ENCODE results near the gene TMEM271. TPM values are rescaled to one million over a fixed set of nuclear protein-coding genes. Genes with fewer than 3 reads are reported as not detected.
"Not testable (repeated sequence)": the region's sequence is repeated elsewhere in the genome, so short reads cannot be mapped to it uniquely, and the experiment has no call there.

TMEM271 gene
- polyA plus RNA-seq, 3 donors: 0.04 to 0.06 TPM; not detected in 1

DNA sequence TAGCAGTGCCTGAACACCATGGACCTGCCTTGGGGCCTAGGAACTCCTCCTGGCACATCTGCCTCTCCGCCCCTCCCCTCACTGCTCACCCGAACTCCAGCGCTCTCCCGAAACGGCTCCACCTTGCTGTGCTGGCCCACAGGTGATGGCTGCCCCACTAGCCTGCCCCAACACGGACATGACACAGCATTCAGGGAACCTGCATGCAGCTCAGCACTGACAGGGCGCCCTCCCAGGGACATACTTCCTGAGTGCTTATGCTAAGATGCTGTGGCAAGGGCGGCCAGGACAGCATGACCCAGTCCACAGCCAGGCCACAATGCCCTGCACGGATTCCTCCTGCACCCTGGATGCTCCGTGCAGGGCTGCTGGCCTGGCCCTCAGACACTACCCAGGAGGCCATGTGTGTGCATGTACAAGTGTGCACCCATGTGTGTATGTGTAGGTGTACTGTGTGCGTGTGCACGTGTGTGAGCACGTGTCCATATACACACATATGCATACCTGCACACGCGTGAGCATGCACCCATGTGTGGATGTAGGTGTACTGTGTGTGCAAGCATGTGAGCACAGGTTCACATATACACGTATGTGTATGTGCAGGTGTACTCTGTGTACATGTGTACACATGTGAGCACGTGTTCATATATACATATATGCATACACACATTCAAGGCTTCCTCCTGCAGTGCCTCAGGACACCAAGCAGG, 6.0 kb downstream of the TMEM271 start:
- DNase-seq (ENCODE audit: extremely low read depth in 1 of 11, low read depth in 9 of 11, low spot score in 4 of 11): no peak

DNA sequence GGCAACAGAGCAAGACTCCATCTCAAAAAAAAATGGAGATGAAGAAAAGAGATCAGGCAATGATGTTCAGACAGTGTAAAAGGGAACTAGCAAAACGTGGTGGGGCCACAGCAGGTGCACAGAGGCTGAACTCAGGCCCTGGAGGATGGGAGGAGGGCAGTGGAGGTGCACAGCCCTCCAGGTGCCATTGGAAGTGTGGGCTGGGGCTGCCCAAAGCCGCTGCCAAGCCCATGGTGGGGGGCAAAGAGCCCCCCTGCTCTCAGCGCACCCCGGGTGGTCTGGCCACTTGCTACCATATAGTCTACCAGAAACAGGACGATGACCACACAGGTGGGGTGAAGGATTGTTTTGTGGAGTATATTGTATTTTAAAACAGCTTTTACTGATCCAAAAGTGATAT, 7.1 kb downstream of the TMEM271 start:
- no peak for DNase-seq (ENCODE audit: extremely low read depth in 1 of 11, low read depth in 9 of 11, low spot score in 4 of 11)

DNA sequence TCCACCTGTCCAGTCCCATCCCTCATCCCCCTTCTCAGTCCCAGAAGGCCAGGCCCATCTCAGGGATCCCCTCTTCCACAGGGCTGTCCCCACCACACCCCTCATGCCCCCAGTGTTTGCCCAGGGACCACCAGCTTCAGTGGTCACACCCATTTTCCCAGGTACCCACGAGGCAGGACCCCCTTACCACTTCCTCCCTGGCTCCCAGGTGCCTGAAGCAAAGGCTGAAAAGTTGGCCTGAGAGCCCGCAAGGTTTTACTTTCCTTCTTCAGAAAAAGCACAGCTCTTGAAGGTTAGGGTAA, 7.8 kb downstream of the TMEM271 start:
- no peak for DNase-seq (ENCODE audit: extremely low read depth in 1 of 11, low read depth in 9 of 11, low spot score in 4 of 11)

DNA sequence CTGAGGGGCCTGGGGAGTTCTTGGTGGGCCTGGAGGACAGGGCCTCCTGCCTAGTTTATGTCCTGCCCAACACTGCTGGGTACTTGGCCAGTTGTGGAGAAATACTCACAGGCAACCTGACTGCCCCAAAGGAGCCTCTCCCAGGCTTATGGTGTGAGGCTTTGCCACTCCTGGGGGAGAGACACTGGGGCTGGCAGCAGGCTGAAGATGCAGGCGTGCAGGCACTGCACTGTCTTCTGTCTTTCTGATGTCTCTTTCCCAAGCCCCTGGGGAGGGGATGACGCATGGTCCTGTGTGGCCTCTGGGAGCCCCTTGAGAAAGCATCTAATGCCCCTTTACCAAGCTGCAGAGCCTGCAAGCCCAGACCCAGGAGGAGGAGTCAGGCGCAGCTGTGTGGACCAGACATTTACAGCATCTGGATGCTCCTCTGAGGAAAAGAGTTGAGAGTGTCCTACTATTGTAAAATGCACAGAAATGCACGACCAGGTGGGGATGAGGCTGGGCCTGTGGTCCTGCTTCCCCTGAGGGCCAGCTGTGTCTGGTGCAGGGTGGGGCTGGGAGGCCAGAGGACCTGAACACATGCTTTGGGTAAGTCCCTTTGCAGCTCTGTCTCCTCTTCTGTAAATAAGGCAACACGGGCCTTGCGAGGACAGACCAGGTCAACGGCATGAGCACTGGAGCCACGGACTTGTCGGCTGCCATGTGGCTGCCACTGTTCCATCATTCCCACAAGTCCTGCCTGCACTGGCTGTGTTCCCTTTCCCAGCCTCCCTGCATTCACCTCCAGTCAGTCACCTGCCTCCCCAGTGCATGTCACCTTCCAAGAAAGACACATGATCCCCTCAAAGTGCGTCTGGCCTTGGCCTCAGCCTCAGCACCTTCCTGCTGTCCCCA, 8.4 kb downstream of the TMEM271 start:
- DNase-seq (ENCODE audit: extremely low read depth in 1 of 11, low read depth in 9 of 11, low spot score in 4 of 11): no peak

DNA sequence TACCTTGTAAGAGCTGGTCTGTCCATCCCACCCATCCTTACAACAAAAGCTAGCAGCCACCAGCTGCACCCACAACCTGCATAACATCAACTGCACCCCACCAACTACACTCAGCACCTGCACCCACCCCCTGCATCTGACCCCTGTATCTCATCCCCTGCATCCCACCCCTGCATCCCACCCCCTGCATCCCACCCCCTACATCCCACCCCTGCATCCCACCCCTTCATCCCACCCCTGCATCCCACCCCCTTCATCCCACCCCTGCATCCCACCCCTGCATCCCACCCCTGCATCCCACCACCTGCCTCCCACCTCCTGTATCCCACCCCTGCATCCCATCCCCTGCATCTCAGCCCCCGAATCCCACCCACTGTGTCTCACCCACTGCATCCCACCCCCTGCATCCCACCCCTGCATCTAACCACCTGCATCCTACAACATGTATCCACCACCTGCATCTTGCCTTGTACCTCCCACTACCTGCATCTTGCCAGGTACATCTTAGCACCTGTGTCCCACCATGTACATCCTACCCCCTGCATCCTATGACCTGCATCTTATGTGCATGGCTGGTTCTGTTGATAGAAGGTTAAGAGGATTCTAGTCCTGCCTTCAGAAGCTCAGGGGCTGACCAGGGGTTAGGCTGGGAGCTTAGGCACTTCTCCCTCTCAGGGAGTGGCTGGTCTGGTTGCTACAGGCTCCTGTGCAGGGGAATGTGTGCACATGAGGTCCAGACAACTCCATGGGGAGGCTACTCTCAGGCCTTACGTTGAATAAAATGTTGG, 9.4 kb downstream of the TMEM271 start:
- no peak for DNase-seq (ENCODE audit: extremely low read depth in 1 of 11, low read depth in 9 of 11, low spot score in 4 of 11)

DNA sequence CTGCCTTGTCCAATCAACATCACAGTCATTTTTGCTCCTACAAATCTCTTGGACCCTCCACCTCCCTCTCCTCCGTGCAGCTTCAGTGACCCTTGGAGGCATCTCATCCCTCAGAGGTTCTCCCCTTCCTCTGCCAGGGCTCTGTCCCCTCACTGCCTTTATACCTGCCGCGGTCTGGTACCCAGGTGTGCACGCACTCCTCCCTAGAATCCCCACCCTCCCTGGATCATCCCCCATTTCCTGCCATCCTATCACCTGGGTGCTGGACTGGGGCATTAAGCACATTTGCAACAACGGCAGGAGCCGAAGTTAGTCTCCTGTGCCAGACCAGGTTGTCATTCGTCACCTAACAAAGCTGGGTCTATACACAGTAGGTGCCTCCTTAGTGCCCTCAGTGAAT, 10.1 kb downstream of the TMEM271 start:
- no peak for DNase-seq (ENCODE audit: extremely low read depth in 1 of 11, low read depth in 9 of 11, low spot score in 4 of 11)

DNA sequence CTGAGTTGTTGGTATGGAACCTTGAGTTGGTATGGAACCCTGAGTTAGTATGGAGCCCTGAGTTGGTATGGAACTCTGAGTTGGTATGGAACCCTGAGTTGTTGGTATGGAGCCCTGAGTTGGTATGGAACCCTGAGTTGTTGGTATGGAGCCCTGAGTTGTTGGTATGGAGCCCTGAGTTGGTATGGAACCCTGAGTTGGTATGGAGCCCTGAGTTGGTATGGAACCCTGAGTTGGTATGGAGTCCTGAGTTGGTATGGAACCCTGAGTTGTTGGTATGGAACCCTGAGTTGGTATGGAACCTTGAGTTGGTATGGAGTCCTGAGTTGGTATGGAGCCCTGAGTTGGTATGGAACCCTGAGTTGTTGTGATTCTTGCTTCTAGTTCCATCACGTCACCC, 10.5 kb downstream of the TMEM271 start:
- DNase-seq (ENCODE audit: extremely low read depth in 1 of 11, low read depth in 9 of 11, low spot score in 4 of 11): not testable (repeated sequence)

DNA sequence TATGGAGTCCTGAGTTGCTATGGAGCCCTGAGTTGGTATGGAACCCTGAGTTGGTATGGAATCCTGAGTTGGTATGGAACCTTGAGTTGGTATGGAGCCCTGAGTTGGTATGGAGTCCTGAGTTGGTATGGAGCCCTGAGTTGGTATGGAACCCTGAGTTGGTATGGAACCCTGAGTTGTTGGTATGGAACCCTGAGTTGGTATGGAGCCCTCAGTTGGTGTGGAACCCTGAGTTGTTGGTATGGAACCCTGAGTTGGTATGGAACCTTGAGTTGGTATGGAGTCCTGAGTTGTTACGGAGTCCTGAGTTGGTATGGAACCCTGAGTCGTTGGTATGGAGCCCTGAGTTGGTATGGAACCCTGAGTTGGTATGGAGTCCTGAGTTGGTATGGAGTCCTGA, 13.6 kb downstream of the TMEM271 start:
- DNase-seq (ENCODE audit: extremely low read depth in 1 of 11, low read depth in 9 of 11, low spot score in 4 of 11): not testable (repeated sequence)

DNA sequence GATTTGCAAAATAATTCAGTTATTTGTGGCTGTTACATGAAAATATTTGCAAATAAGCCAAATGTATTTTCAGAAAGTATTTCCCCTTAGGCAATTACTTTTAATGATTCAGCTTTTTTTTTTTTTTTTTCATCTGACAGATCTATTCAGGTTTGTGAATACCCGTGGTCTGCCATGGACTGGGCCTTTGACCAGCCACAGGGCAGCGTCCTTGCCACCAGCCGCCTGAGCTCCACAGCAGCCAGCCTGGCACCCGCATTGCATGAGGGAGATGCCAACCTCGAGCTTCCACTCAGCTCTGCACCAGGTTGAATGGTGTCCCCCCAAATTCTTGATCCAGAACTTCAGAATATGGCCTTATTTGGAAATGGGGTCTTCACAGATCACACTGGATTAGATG, 14.7 kb downstream of the TMEM271 start:
- no peak for DNase-seq (ENCODE audit: extremely low read depth in 1 of 11, low read depth in 9 of 11, low spot score in 4 of 11)

DNA sequence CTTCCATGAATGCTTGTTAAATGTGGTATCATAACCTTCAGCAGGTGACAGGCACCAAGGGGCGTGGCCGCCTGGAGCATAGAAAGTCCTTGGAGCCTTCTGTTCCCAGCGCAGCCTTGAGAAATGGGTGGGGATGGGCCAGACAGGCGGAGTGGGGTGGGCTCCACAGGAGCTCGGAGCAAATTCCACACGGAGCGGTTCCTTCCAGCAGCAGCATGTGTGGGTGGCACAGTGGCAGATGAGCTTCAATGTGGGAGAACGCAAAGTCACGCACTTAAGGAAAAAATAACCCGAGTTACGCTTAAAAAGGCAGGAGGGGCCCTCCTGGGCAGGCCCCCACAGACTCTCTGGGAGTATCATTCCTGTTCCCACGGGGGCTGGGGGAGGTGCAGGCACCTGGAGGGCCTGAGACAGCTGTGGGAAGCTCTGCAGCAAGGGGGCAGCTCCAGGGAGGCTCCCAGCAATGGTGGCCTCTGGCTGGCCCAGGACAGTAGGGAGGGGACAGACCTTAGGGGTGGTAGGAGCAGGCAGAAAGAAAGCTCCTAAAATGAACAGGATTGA, 15.3 kb downstream of the TMEM271 start:
- DNase-seq (ENCODE audit: extremely low read depth in 1 of 11, low read depth in 9 of 11, low spot score in 4 of 11): no peak

DNA sequence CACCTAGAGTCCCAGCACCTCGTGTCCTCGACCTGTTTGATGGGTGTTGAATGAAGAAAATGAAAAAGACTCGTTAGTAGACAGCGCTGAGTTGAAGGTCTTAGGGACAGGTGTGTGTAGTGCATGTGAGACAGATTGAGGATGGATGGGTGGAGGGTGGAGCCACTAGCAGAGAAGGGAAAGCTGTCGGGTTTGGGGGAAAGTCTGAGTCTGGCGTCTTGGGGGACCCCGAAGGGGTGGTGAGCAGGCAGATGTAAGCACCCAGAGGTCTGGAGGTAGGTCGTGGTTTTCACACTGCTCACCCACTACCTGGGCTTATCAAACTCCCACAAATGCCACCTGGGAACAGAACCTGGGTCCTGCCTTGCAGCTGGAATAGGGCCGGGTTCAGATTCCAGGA, 16.0 kb downstream of the TMEM271 start:
- DNase-seq (ENCODE audit: extremely low read depth in 1 of 11, low read depth in 9 of 11, low spot score in 4 of 11): no peak

DNA sequence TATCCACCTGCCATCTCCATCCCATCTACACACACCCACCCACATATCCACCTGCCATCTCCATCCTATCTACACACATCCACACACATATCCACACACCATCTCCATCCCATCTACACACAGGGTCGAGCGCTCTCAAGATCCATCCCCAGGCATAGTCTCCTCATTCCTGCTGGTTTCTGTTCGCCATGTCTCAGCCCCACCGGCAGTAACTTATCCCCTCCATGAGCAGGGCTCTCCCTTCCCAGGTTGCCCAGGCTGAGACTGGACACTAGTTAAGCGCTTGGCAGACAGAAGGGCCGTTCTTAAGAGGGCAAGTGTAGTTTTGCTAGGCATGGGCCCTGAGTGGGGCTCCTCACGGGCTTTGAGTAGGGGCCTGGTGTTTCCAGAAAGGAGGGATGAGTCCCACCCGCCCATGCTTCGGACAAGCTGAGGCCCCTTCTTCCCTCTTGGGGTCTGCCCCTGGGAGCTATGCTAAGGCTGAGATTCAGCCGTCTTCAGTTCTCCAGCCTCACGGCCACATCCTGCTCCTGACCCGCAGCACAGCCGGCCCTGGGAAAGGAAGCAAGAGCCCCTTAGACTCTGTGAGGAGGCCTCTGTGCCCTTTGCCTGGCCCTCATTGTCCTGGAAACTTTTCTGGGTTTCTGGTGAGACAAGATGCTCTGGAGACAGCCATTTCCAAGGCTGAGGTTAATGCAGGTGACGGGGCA, 20.4 kb downstream of the TMEM271 start:
- DNase-seq (ENCODE audit: extremely low read depth in 1 of 11, low read depth in 9 of 11, low spot score in 4 of 11): no peak

DNA sequence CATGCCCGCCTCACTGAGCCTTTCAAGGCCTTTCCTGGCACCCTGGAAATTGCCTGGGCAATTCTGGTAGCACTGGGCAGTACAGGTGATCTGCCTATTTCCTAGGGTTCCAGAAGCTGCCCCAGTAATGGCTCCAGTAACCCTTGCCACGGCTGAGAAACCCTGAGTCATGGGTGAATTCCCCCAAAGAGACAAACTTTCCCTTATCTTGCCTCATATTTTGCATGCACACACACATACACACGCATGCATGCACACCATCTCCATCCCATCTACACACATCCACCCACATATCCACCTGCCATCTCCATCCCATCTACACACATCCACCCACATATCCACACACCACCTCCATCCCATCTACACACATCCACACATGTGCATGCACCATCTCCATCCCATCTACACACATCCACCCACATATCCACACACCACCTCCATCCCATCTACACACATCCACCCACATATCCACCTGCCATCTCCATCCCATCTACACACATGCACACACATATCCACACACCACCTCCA, 21.2 kb downstream of the TMEM271 start:
- DNase-seq (ENCODE audit: extremely low read depth in 1 of 11, low read depth in 9 of 11, low spot score in 4 of 11): not testable (repeated sequence)

DNA sequence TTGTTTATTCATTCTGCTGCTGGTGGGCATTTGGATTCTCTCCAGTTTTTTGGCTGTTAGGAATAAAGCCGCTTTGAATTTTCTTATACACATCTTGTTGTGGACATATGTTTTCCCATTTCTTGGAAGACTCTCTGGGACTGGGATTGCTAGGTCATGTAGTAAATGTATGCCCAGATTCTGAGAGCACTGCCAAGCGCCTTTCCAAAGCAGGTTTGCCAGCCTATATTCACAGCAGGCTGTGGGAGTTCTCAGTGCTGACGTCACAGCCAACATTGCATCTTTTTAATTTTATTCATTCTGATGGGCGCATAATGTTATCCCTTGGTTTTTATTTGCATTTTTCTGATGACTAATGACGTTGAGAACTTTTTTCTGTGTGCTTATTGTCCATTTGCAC, 24.1 kb downstream of the TMEM271 start:
- DNase-seq (ENCODE audit: extremely low read depth in 1 of 11, low read depth in 9 of 11, low spot score in 4 of 11): no peak

DNA sequence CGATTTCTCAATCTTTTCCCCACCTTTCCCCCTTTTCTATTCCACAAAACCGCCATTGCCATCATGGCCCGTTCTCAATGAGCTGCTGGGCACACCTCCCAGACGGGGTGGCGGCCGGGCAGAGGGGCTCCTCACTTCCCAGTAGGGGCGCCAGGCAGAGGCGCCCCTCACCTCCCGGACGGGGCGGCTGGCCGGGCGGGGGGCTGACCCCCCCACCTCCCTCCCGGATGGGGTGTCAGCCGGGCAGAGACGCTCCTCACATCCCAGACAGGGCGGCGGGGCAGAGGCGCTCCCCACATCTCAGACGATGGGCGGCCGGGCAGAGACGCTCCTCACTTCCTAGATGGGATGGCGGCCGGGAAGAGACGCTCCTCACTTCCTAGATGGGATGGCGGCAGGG, 25.8 kb downstream of the TMEM271 start:
- not testable (repeated sequence) for DNase-seq (ENCODE audit: extremely low read depth in 1 of 11, low read depth in 9 of 11, low spot score in 4 of 11)

DNA sequence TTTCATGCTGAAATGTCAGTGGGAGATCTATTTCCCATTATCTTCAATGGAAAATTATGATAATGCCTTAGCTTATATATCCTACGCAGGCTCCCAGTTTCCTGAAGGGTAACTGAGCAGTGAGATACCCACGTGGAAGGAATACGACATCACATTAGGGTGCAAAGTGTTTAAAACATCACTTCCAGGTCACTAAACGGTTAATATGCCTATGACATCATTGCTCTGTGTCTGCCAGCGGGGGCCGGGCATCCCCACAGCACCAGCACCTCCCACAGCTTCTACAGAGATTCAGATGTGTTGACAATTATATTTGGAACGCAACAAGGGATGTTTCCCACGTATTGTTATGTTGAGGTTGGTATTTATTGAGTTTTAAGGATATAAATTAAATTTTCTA, 27.1 kb downstream of the TMEM271 start:
- DNase-seq (ENCODE audit: extremely low read depth in 1 of 11, low read depth in 9 of 11, low spot score in 4 of 11): no peak

DNA sequence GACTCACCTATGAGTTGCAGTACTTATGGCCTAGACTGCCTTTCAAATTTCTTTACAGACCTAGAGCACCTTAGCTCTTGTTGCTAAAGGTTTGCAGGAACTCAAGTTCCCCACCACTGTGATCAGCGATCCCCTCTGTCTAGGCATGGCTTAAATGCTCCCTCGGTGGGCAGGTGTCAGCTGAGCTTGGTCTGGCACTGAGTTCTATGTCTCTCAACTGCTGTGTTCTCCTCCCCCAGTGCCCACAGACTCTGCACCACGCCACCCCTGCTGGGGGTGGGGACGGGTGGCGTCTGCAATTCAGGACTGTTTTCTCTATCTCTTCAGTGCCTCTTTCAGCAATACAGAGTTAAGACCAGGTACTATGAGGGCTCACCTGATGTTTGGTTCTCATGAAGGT, 30.5 kb downstream of the TMEM271 start:
- no peak for DNase-seq (ENCODE audit: extremely low read depth in 1 of 11, low read depth in 9 of 11, low spot score in 4 of 11)

DNA sequence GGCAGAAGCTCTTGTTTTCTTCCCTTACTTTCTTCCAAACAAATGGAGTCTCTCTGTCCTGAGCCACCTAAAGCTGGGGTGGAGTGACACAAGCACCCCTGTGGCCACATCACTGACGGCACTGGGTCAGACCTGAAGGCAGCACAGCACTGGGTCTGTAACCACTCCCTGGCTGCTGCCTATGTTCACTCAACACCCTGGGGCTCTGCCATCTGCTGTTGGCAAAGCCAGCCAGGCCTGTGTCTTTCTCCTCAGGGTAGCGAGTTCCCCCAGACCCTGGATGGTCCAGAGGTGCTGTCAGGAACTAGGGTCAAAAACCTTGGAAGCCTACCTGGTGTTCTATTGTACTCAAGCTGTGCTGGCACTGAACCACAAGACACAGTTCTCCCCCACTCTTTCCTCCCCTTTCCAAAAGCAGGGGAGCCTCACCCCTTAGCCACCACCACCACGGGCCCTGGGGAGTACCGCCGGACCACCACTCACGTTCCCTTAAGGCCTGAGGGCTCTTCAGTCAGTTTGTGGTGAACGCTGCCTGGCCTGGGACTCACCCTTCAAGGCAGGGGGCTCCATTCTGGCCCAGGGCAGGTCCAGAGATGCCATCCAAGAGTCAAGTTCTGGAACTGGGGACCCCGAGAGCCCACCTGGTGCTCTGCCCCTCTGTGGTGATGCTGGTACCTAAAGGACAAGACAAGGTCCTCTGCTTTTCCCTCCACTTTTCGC, 31.5 kb downstream of the TMEM271 start:
- DNase-seq (ENCODE audit: extremely low read depth in 1 of 11, low read depth in 9 of 11, low spot score in 4 of 11): no peak
